CD4-positive, alpha-beta T cell treated with Interleukin-1 beta for 1 hour (primary cell): ENCODE measurements around the gene BID.
"Not testable (repeated sequence)": the region's sequence is repeated elsewhere in the genome, so short reads cannot be mapped to it uniquely, and the experiment has no call there.

Experiments used
- DNase-seq, 2 donors: peaks; one replicate each; pipeline ENCODE4 v3.0.0-alpha.2; 2020 to 2022

The BID gene

DNA sequence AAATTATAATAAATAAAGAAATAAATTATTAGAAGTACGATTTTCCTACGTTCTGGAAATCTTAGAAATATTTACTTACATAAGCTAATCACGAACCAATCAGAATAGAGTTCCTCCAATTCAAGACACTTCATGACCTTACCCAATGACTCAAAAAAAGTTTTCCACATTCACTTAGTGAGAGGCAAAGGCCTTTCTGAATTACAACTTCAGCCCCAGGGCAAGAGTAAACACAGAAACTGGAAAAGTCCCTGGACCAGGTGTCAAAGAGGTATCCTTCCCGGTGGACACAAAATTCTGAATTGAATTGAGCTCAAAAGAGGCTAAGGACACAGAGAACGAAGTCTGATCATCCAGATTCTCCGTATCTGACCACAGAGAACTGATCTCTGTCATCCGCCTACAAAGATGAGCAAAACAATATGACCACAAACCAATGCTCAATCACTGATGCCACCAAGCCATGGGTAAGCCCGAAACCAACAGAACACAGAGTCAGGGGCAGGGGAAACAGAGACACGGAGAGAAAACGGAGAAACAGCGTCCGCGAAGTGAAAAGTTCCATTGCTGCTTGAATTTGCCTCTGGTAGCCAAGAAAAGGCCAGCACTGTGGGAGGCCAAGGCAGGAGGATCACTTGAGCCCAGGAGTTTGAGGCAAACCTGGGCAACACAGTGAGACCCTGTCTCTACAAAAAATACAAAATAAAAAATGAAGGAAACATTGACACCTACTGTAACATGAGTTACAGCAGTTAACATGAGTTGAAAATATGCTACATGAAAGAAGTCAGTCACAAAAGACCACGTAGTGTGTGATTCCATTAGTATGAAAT lies 6.8 kb downstream of the BID start:
- DNase-seq: peak in 1 of 2 donors; percentile 57

DNA sequence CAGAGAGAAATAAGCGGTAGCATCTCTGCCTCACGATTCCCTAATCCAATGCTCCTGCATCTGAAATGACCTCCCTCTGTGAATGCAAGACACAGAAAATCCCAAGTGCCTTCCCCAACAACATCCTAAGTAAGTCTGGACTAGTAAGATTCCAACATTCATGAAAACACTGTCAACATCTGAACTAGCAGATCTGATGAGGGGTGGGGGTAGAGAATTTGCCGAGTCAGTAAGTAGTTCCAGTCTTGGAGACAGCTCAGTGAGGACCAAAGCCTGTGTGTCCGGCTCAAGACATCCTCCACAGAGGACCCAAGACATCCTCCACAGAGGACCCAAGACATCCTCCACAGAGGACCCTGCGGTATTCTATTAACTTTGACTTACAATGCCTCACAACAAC lies 9.4 kb downstream of the BID start:
- not testable (repeated sequence) for DNase-seq

DNA sequence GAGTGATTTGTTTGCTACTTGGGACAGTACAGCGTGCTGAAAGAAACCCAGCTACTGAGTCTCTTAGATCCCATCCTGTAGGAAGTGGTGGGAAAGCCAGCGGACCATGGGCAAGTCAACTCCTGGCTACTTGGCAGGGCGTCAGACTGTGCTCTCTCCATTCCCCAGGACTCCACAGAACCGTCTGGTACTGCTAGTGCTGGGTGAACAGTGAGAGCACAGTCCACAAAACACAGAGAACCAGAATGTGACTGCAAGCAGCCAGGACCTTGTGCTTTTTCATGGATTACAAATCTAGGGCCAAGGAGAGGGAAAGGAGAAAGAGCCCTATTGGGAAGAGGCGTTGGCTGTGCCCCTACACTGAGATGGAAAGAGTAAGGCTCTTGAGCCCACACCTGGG lies 10.2 kb downstream of the BID start:
- DNase-seq: no peak

DNA sequence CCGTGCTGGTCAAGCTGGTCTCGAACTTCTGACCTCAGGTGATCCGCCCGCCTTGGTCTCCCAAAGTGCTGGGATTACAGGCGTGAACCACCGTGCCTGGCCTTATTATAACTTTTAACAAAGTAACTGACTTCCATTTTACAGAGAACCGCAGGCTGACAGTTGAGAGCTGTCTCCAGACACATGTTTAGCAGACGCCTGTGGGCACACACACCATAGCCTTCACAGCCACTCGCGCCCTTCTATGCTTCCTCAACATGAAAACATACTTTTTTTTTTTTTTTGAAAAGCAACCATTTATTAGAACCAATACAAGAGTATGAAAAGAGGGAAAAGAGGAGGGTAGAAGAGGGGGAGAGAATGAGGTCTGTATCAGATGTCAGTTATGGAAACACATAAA lies 10.8 kb downstream of the BID start:
- not testable (repeated sequence) for DNase-seq

DNA sequence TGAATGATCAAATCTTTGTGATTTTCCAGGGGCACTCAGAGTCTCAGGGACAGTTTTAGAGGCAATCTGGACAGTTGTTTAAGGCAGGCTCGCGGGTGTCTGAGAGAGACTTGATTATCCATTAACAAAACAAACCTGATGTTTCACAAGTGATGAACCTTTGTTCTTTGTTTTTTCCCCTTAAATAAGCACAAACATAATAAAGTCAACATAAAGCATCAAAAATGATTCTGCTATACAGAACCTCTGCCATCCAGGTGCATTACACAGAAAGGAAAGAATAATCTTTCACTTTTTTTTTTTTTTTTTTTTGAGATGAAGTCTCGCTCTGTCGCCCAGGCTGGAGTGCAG lies 13.2 kb downstream of the BID start:
- DNase-seq: no peak

DNA sequence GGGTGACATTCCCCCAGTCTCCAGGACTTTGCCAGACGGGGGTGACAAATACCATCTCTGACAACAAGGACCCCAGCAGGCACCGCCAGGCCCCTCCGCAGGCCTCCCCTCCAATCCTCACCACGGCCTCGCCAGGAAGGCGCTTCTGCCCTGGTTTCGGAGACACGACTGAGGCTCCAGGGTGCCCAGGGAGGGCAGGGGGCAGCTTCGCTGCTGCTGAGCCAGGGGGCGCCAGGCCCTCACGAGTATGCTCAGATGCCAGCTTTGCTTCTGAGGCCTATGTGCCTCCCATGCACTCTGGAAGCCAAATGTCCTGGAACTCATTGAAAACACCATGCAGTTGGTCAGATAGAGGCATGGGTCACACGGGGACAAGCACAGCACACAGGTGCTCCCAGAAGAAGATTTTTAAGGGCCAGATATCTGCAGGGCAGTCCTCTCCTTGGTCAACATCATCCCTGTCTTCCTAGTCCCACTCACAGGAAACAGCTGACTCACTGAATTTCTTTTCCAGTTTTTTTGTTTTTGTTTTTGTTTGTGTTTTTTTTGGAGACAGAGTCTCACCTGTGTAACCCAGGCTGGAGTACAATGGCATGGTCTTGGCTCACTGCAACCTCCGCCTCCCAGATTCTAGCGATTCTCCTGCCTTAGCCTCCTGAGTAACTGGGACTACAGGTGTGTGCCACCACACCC lies 19.9 kb downstream of the BID start:
- DNase-seq: peak in 1 of 2 donors; percentile 32

DNA sequence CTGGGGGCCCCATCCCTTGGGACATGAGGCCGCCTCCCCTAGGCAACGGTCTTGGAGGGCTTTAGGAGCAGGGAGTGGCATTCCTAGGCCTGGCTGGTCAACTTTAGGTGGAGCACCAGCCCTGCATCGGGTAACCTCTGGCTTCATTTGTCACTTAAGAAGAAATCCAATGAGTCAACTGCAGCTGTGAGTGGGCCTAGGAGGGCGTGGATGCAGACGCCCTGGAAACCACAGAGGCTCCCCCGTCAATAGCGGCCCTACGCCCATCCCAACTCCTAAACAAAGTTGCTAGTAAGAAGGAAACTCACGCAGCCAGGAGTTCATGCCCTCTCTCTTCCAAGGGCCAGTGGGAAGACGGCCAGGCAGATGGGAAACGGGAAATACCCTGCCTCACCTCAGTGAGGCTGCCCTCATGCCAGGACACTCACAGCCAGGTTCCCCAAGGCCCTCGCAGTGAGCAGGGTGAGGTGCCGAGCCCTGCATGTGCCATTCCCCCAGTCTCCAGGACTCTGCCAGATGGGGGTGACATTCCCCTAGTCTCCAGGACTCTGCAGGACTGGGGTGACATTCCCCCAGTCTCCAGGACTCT lies 20.8 kb downstream of the BID start:
- DNase-seq: no peak

DNA sequence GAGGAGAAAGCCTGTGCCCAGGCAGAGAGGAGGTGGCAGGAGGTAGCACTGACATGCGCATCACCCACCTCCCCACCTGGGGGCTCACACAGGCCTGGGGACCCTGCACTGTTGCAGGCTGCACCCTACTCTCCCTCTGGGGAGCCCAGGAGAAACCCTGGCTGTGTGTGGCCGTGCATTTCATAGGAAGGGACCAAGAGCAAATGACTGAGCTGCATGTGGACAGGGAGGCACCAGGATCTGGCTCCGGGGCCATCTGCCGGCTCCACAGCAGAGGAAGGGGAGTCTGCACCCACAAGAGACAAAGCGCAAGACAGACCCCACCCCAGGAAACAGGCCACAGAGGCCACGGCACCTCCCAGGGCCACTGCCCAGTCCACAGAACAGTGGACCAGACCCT lies 22.7 kb downstream of the BID start:
- no peak for DNase-seq

DNA sequence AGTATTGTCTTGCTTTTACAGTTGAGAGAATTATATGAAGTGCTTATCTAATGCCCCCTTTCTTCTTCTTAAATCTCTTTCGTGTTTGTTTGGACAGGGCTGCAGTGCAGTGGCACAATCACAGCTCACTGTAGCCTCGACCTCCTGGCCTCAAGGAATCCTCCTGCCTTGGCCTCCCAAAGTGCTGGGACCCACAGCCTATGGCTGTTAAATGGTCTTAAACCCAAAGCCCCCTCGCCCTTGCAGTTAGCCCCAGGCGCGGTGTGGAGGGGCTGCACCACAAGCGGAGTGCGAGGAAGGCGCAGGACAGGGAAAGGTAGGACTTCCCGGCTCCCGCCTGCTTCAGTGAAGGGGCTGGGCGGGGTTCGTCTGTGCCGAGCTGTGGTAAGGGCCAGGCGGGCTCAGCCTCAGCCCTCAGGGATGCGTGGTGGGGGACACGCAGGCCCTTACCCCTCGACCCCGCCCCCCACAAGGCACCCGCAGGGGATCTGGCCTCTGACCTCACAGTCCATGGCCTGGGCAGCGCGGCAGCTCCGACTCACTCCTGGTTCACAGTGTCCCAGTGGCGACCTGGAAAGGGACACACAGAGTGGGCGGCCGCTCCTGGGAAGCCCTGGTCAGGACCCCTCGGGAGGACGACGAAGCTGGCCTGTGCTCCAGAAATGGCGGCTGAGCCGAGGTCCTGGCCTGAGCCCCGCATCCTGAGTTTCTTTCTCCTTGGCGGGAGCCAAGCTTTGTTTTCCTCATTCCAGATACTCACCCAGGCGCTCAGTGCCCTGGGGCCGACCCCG lies 24.5 kb downstream of the BID start:
- DNase-seq: no peak

DNA sequence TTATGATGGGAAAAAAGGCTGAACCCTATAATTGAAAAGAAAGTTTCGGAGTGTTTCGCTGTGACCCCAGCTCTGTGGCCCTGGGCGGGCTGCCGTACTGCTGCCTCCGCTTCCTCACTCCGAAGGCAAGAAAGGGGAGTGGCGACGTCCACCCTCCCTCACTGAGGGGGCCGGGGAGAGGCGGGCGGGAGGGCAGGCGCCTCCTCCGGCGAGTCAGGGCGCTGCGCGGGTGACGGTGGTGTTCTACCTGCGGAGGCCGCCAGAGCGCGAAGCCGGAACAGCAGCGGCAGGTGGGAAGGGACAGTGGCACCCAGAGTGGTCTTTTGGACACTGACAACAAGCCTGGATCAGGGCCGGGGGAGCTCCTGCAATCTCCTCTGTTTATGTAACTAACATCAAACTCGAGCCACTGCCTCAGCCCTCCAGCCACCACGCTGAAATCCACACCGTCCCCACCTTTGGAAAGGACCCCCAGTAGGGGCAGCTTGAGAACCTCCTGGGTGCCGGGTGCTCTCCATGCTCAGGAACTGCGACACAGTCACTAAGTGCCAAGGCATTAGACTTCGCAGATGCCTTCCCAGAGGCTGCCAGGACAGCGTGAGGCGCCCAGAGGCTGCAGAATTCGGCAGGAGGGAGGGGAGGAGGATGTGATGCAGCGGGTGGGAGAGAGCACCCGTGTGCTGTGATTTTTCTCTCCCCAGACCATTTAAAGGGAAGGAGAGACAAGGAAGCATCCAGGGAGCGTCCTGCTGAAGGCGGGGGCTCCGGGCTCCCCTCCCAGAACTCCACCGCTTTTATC lies 25.5 kb downstream of the BID start:
- DNase-seq: no peak

DNA sequence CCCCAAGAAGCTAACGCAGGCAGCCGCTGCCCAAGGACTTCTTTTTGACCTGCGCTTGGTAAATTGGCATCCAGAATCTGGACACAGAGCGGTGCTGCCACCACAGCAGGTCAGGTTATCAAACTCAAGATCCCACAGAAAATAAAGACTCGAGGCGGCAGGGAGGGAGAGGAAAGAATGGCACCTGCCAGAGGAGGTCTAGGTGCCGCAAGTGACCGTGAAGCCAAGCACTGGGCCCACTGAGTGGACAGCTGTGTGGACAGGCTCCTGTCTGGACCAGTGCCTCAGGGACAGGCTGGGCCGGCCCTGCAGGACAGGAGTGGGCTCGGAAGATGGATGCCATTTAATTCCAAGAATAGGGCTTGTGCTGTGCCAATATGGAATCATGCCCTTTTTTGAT lies 27.4 kb downstream of the BID start:
- DNase-seq: no peak

DNA sequence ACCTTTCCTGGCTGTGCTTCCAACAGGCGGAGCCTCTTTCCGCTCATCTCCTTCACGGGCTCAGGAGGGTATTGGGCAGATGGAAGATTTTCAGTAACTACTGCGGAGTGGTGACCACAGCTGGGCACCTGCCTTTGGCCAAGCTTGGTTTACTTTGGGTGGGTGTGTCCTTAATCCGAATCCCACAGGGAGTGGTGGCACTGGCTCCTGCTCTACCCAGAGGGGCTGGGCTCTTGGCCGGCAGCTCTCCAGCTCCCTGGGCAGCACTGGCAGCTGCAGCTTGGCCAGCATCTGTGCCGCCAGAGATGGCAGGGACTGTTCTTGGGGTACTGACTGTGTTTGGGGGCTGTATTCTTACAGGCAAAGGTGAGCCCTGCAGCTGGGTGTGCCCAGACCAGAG lies 29.8 kb downstream of the BID start:
- no peak for DNase-seq

DNA sequence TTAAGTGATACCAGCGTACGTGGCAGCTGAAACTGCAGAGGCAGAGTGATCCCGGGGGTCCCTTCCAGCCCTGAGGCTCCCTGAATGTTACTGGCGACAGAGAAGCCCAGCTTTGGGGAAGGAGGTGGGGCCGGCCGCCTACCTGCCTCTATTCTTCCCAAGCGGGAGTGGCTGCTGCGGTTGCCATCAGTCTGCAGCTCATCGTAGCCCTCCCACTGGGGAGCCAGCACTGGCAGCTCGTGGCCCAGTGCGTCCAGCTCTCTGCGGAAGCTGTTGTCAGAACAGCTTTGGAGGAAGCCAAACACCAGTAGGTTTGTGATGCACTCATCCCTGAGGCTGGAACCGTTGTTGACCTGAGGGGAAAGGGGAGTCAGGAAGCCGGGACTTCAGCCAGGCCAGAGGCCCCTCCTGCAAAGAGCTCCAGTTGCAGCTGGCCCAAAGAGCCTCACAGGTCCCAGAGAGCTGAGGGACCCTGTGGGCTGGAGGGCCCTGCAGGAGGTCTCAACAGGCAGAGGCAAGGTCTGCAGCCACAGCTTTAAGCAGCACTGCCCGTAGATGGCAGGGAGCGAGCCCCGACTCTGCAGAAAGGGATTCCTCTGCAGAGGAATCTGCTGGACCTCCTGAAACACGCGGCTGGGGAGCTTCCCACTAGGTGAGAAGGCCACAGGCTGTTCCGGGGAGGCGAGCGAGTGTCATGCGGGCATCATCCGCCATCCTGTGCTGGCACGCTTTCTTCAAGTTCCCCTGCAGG lies 30.4 kb downstream of the BID start:
- no peak for DNase-seq

DNA sequence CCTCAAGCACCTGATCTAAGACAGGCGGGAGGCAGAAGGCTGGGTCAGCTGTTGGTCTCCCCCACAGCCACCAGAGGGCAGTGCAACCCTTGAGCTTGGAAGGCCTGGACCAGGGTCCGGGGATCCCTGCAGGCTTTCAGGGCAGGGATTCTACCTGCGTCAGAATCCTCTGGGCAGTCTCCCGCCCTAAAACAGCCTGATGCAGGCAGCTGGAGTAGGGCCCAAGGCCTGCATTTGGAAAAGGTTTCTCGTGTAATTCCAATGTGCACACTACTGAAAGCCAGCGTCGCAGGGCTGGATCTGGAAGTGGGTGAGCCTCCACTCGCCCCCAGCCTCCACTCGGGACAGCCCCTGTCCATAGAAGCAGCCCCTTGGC lies 31.8 kb downstream of the BID start:
- DNase-seq: peak; percentile 70 to 72

DNA sequence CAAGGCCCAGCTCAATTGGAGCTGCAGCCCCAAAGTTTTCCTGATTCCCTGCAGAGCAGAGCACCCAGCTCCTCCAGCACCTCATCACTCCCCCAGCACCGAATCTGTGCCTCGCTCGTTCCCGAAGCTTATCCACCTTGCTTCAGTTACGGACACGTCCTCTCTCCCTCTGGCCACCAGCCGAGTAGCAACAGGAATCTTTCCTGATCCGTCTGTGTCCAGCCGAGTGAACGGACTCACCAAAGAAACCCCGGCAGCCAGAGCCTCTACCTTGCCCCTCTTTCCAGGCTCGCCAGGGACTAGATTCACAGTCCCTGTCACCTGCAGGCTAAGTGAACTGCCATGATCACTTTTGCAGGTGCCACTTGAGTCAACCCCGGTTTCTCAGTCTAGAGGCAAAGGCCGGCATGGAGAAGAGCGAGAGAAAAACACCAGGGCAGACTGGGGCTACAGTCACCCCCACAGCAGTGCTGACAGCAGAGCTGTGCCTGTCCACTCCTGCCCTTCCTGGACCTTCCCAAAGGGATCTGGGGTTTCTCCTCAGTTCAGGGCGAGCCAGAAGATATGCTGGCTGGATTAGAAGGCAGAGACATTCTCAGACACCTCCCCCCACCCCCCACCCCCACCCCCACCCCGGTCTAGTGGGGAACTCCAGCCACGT lies 32.3 kb downstream of the BID start:
- DNase-seq: no peak

DNA sequence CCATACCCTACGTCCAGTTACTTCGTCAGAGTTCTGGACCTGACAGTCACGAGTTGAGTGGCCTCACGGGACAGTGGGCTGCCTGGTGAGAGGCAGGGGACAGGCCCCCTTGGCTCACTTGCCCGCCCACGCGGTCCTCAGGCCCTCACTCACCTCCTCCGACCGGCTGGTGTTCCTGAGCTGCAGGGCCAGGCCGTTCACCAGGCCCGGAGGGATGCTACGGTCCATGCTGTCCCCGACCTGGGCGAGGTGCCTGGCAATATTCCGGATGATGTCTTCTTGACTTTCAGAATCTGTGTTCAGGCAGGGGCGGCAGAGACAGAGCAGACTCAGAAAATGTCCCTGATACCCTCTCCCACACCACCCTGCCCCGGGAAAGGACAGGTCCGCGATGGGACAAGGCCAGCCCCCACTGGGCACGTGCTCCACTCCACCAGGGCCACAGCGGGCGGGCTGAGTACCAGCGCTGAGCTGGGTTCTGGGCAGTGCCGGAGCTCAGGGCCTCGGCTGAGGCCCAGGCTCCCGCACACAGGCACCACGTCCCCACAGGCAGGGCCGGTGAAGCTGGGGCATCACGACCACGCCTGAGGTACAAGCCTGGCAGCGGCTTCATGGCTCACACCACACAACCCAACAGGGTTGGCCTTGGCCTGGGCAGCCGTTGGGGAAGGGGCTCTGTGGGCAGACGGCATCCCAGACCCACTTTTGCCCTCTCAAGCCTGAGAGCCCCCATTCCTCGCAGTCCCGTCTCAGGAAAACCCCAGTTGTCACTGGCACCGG lies 34.9 kb downstream of the BID start:
- no peak for DNase-seq

DNA sequence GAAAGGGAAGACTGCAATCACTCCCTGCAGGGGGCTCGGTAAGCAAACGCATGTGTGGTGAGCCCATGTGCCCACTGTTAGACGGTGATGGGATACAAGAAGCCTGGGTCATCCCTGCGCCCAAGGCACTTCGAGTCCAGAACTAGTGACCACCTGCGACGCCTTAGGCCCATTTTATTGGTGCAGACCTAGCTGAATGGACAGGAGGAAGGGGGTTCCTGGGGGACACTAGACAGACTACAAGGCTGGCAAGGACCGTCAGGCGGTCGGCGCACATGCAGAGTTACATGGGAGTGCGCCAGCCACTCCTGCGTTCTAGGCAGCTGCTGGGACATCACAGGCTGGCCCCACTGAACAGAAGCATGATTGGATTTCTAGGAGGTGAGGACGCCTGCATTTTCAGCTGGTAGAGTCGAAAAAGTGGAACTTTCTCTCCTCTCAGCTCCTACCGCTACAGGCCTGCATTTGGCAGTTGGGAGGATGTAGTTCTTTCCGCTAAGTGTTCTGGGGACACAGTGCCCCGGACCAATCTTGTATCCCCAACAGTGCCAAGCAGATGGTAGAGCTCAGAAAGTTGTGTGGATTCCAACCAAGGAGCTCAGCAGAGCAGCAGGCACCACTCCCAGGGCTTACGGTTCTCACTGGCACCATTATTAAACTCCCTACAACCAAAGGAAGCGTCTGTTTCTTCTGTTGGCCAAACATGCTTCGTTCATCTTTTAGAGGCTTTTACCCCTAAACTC lies 35.7 kb downstream of the BID start:
- no peak for DNase-seq

DNA sequence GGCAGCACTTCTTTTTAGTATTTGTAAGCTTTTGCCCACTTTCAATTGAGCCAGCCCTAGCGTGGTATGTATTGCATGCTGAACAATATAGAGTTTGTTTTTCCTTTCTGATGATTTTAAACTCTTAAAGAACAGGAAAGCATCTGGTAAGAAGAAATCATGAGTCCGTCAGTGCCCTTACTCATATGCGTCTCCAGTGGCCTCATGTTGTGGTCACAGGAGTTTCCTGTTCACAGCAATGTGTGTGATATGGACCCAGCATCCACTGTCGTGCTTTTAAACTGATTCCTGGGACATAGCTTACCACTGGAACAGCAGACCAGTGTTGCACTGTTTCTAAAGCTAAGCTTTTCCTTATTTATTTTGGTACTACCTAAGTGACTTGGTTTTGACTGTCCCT lies 40.1 kb downstream of the BID start:
- peak in 1 of 2 donors; percentile 6 for DNase-seq

DNA sequence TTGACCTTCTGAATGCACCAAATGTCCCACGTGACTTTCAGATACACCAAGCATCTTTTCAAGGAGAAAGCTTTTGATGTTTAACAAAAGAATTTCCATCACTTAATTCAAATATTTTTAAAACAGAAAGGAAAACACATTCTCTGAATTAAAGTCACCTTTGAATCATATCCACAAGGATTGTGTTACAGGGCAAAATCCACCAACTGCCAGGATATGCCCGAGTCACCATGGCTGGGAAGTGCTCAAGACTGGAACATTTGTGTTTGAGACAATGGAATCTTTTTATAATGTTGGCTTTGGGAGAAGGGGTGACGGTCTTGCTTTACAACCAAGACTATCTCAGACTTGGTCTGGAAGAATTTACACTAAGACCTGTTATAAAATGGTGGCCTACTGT lies 40.8 kb downstream of the BID start:
- no peak for DNase-seq
